GM12892 (cell line): ENCODE data around the gene PTER.

Experiments used
- POLR2A ChIP-seq: IDR thresholded peaks from 2 replicates; pipeline ENCODE4 v1.6.1; 2011; ENCODE audit warnings: low read depth, low read length, control low read depth
- POLR2AphosphoS5 ChIP-seq: IDR thresholded peaks from 2 replicates; pipeline ENCODE4 v1.6.1; 2011; ENCODE audit warnings: low read depth, low read length, control low read depth
- TAF1 ChIP-seq: IDR thresholded peaks from 2 replicates; pipeline ENCODE4 v1.6.1; 2011; ENCODE audit warnings: low read depth, mild to moderate bottlenecking, control low read depth, low read length, borderline replicate concordance

- TF ChIP-seq POLR2A, result no peak
- TF ChIP-seq POLR2AphosphoS5, result no peak
- TF ChIP-seq TAF1, result no peak
Observed at GRCh38 chr10:16509996-16510395, 73.2 kb downstream of the PTER start.
